Measurements from ENCODE around the gene MUC5B. TPM values are rescaled to one million over a fixed set of nuclear protein-coding genes. Genes with fewer than 3 reads are reported as not detected.

Gene MUC5B
- total RNA-seq, 1 experiment from 2014 or later: 3.4 TPM

GRCh38 chr11:1198561-1199240 is 24.2 kb upstream of the MUC5B start:
- Mint-ChIP-seq H3K27ac (ENCODE audit: unreplicated experiment) (no peak overlapping the region), H3K27me3 (ENCODE audit: unreplicated experiment) (no peaks in the 10 kb centered on the region), H3K9me3 (ENCODE audit: low read depth, unreplicated experiment) (no peaks in the 10 kb centered on the region), H3K4me1 (ENCODE audit: low read depth, unreplicated experiment) (no peaks in the 10 kb centered on the region), H3K36me3 (ENCODE audit: insufficient read depth, unreplicated experiment) (no peaks in the 10 kb centered on the region), H3K4me3 (ENCODE audit: low read depth, unreplicated experiment) (no peak overlapping the region)
- no peak for TF ChIP-seq CTCF (IDR thresholded peaks at IDR 0.05; ENCODE audit: unreplicated experiment)
- no TSS peak for BruUV-seq (replicated peaks)
- intact Hi-C loops (cut with micrococcal nuclease; ENCODE audit: unreplicated experiment): no loop called here
- CTCF ChIA-PET: no interaction called here
- no peak for DNase-seq

- intact Hi-C loops (cut with micrococcal nuclease; ENCODE audit: unreplicated experiment): no loop called here
- BruUV-seq (replicated peaks): no TSS peak
- CTCF ChIA-PET: no interaction called here
These were observed 23.6 kb upstream of the MUC5B start for GRCh38 chr11:1199241-1199750.

GRCh38 chr11:1199751-1200610 is 22.9 kb upstream of the MUC5B start:
- Mint-ChIP-seq H3K36me3 (ENCODE audit: insufficient read depth, unreplicated experiment) (no peaks in the 10 kb centered on the region), H3K27me3 (ENCODE audit: unreplicated experiment) (no peaks in the 10 kb centered on the region), H3K4me3 (ENCODE audit: low read depth, unreplicated experiment) (no peak overlapping the region), H3K27ac (ENCODE audit: unreplicated experiment) (no peak overlapping the region), H3K9me3 (ENCODE audit: low read depth, unreplicated experiment) (no peaks in the 10 kb centered on the region), H3K4me1 (ENCODE audit: low read depth, unreplicated experiment) (peaks cover 6% of the 10 kb centered on the region)
- DNase-seq: no peak
- no TSS peak for BruUV-seq (replicated peaks)
- TF ChIP-seq CTCF (IDR thresholded peaks at IDR 0.05; ENCODE audit: unreplicated experiment): no peak
- intact Hi-C loops (cut with micrococcal nuclease; ENCODE audit: unreplicated experiment): loop anchor here (5.0 to 10.0 kb wide), 2 partner anchors 37 to 85 kb away; no protein-coding TSS in a partner anchor
- CTCF ChIA-PET: no interaction called here

More at GRCh38 chr11:1199241-1199750, 23.6 kb upstream of the MUC5B start:
- DNase-seq: no peak
- Mint-ChIP-seq H3K9me3 (ENCODE audit: low read depth, unreplicated experiment) (no peaks in the 10 kb centered on the region), H3K27me3 (ENCODE audit: unreplicated experiment) (no peaks in the 10 kb centered on the region), H3K27ac (ENCODE audit: unreplicated experiment) (no peak overlapping the region), H3K36me3 (ENCODE audit: insufficient read depth, unreplicated experiment) (no peaks in the 10 kb centered on the region), H3K4me3 (ENCODE audit: low read depth, unreplicated experiment) (no peak overlapping the region), H3K4me1 (ENCODE audit: low read depth, unreplicated experiment) (no peaks in the 10 kb centered on the region)
- no peak for TF ChIP-seq CTCF (IDR thresholded peaks at IDR 0.05; ENCODE audit: unreplicated experiment)

GRCh38 chr11:1200611-1201191 is 22.2 kb upstream of the MUC5B start:
- TSS peak; percentile 87 for BruUV-seq (replicated peaks)
- Mint-ChIP-seq H3K27ac (ENCODE audit: unreplicated experiment) (no peak overlapping the region), H3K4me1 (ENCODE audit: low read depth, unreplicated experiment) (peaks cover 13% of the 10 kb centered on the region), H3K9me3 (ENCODE audit: low read depth, unreplicated experiment) (no peaks in the 10 kb centered on the region), H3K27me3 (ENCODE audit: unreplicated experiment) (no peaks in the 10 kb centered on the region), H3K36me3 (ENCODE audit: insufficient read depth, unreplicated experiment) (no peaks in the 10 kb centered on the region), H3K4me3 (ENCODE audit: low read depth, unreplicated experiment) (no peak overlapping the region)
- intact Hi-C loops (cut with micrococcal nuclease; ENCODE audit: unreplicated experiment): loop anchor here (5.0 to 10.0 kb wide), 2 partner anchors 37 to 86 kb away; no protein-coding TSS in a partner anchor
- no peak for TF ChIP-seq CTCF (IDR thresholded peaks at IDR 0.05; ENCODE audit: unreplicated experiment)
- CTCF ChIA-PET: no interaction called here
- no peak for DNase-seq
